ENCODE data around the gene PGBD2.
"Not testable (repeated sequence)": the region's sequence is repeated elsewhere in the genome, so short reads cannot be mapped to it uniquely, and the experiment has no call there.

Gene PGBD2

GRCh38 chr1:248924696-248925532, 18.9 kb downstream of the PGBD2 start:
- Histone ChIP-seq H4K20me1 (no peaks in the 10 kb centered on the region), H3K27ac (no peak overlapping the region), H3K4me1 (peaks cover 34% of the 10 kb centered on the region), H3K36me3 (peaks cover 25% of the 10 kb centered on the region), H3K27me3 (no peaks in the 10 kb centered on the region), H3K4me3 (no peak overlapping the region), H3K9ac (no peak overlapping the region), H3K9me3 (no peaks in the 10 kb centered on the region), H3K4me2 (peak overlapping the region; percentile 71)
- no peak for TF ChIP-seq Cebpa-rat (IDR thresholded peaks at IDR 0.05)

GRCh38 chr1:248925859-248926258, 19.8 kb downstream of the PGBD2 start:
- H3K9ac ChIP-seq, H3K4me3 ChIP-seq, H4K20me1 ChIP-seq, H3K27ac ChIP-seq, H3K27me3 ChIP-seq, H3K9me3 ChIP-seq: not testable (repeated sequence)
- H3K36me3 ChIP-seq: peaks cover 18% of the 10 kb centered on the region; the same call in 1 of the 2 replicates
- H3K4me1 ChIP-seq: peaks cover 34% of the 10 kb centered on the region
- H3K4me2 ChIP-seq: peak overlapping the region; percentile 71

GRCh38 chr1:248926401-248927182, 20.6 kb downstream of the PGBD2 start:
- Histone ChIP-seq H3K27ac (no peak overlapping the region), H4K20me1 (no peaks in the 10 kb centered on the region), H3K9ac (no peak overlapping the region), H3K36me3 (peaks cover 13% of the 10 kb centered on the region; the same call in 1 of the 2 replicates), H3K4me2 (peak overlapping the region; percentile 9; the same call in 1 of the 2 replicates), H3K4me3 (no peak overlapping the region), H3K27me3 (no peaks in the 10 kb centered on the region), H3K9me3 (no peaks in the 10 kb centered on the region), H3K4me1 (peaks cover 34% of the 10 kb centered on the region)
- no peak for TF ChIP-seq Cebpa-rat (IDR thresholded peaks at IDR 0.05)

- not testable (repeated sequence) for H3K4me2 ChIP-seq, H3K9me3 ChIP-seq, H4K20me1 ChIP-seq, H3K36me3 ChIP-seq, H3K4me3 ChIP-seq, H3K27ac ChIP-seq, H3K9ac ChIP-seq, H3K27me3 ChIP-seq
- peaks cover 34% of the 10 kb centered on the region for H3K4me1 ChIP-seq
Observed at GRCh38 chr1:248927283-248927682, 21.2 kb downstream of the PGBD2 start.

GRCh38 chr1:248928122-248928521, 22.1 kb downstream of the PGBD2 start:
- H3K4me3 ChIP-seq, H3K27ac ChIP-seq, H3K9me3 ChIP-seq, H3K4me2 ChIP-seq, H3K36me3 ChIP-seq, H3K27me3 ChIP-seq, H3K9ac ChIP-seq, H4K20me1 ChIP-seq: not testable (repeated sequence)
- H3K4me1 ChIP-seq: peaks cover 33% of the 10 kb centered on the region

- H3K9ac ChIP-seq, H3K27me3 ChIP-seq, H3K9me3 ChIP-seq, H3K4me2 ChIP-seq, H4K20me1 ChIP-seq, H3K36me3 ChIP-seq, H3K4me3 ChIP-seq, H3K27ac ChIP-seq: not testable (repeated sequence)
- peaks cover 14% of the 10 kb centered on the region for H3K4me1 ChIP-seq
Observed at GRCh38 chr1:248930037-248930436, 24.0 kb downstream of the PGBD2 start.

- not testable (repeated sequence) for H3K36me3 ChIP-seq, H3K4me2 ChIP-seq, H3K9ac ChIP-seq, H3K4me3 ChIP-seq, H3K27me3 ChIP-seq, H3K9me3 ChIP-seq, H3K27ac ChIP-seq, H3K4me1 ChIP-seq, H4K20me1 ChIP-seq
Observed at GRCh38 chr1:248938173-248938809, 32.3 kb downstream of the PGBD2 start.

GRCh38 chr1:248944134-248944999, 38.3 kb downstream of the PGBD2 start:
- not testable (repeated sequence) for H3K4me1 ChIP-seq, H4K20me1 ChIP-seq, H3K27me3 ChIP-seq, H3K4me2 ChIP-seq, H3K4me3 ChIP-seq, H3K9ac ChIP-seq, H3K36me3 ChIP-seq, H3K27ac ChIP-seq, H3K9me3 ChIP-seq

- H3K4me3 ChIP-seq, H3K9ac ChIP-seq, H3K27ac ChIP-seq, H3K27me3 ChIP-seq, H3K4me1 ChIP-seq, H3K36me3 ChIP-seq, H3K4me2 ChIP-seq, H3K9me3 ChIP-seq, H4K20me1 ChIP-seq: not testable (repeated sequence)
Observed at GRCh38 chr1:248945000-248945423, 39.0 kb downstream of the PGBD2 start.

- not testable (repeated sequence) for H3K36me3 ChIP-seq, H4K20me1 ChIP-seq, H3K4me2 ChIP-seq, H3K9ac ChIP-seq, H3K27ac ChIP-seq, H3K9me3 ChIP-seq, H3K27me3 ChIP-seq, H3K4me1 ChIP-seq, H3K4me3 ChIP-seq
Observed at GRCh38 chr1:248945453-248945852, 39.4 kb downstream of the PGBD2 start.

GRCh38 chr1:248945856-248946416, 39.9 kb downstream of the PGBD2 start:
- not testable (repeated sequence) for H4K20me1 ChIP-seq, H3K27me3 ChIP-seq, H3K9ac ChIP-seq, H3K4me2 ChIP-seq, H3K36me3 ChIP-seq, H3K4me3 ChIP-seq, H3K4me1 ChIP-seq, H3K27ac ChIP-seq, H3K9me3 ChIP-seq

All from BLaER1 (cell line).